ENCODE results near the gene CACNA1C.

The CACNA1C gene

DNA sequence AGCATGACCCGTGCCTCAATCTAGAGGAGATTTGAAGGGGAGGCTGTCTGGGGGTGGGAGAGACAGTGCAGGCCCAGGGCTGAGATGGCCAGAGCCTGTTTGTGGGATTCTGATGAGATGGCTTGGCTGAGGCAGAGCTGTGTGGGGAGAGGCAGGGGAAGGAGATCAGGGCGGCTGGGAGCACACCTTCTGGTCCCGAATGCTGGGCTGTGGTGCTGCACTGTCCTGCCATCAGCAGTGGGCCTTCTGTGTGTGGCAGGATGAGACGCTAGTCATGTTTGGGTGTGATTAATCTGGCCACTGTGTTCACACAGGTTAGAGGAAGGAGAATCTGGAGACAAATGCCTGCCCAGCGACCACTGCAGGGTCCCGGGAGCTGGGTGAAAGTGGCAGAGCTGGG, 300.9 kb downstream of the CACNA1C start:
- no peak for DNase-seq (ENCODE audit: low read depth in 1 of 2, low spot score in 1 of 2)
- in situ Hi-C loops (cut with HindIII; ENCODE audit: low pct_unique_long_range_greater_than_20kb, low sequenced_read_pairs): no loop called here
- no peak for TF ChIP-seq JUND (IDR thresholded peaks at IDR 0.05; ENCODE audit: low read depth)

DNA sequence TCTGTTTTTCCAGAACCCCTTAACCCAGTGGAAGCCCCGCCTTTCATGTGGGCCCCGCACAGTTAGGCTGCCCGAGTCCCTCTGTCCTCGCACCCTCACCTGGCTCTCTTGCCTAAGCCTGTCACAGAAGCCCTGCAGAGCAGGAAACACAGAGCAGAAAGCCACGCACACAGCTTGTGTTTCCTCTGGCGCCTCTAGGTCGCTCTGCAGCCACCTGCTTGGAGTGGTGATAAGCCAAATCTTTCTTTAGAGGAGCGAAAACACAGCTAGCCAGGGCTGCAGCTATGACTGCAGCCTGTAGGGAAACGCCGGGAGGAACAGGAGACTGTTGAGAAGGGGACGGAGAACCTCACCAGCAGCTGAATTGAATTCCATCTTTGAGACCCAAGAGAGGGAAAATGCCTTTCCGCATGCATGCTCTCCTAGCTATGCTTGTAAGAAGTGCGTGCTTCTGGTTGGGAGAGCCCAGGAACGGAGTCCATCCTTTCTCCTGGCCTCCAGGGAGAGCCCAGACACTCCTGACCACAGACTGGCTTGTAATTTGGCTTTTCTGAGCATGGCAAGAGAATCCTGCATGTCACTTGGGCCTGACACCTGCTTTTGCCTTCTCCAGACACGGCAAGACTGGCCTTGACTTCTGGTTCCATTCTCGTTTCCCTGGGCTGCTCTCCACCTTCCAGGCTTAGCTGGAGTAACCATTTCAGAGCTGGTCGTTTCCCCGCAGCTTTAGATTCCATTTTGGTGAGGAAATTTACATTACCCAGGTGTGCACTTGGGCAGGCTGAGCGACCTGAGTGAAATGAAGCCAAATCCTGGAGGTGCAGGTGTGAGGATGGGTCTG, 301.6 kb downstream of the CACNA1C start:
- in situ Hi-C loops (cut with HindIII; ENCODE audit: low pct_unique_long_range_greater_than_20kb, low sequenced_read_pairs): no loop called here
- TF ChIP-seq JUND (IDR thresholded peaks at IDR 0.05; ENCODE audit: low read depth): no peak
- no peak for DNase-seq (ENCODE audit: low read depth in 1 of 2, low spot score in 1 of 2)

DNA sequence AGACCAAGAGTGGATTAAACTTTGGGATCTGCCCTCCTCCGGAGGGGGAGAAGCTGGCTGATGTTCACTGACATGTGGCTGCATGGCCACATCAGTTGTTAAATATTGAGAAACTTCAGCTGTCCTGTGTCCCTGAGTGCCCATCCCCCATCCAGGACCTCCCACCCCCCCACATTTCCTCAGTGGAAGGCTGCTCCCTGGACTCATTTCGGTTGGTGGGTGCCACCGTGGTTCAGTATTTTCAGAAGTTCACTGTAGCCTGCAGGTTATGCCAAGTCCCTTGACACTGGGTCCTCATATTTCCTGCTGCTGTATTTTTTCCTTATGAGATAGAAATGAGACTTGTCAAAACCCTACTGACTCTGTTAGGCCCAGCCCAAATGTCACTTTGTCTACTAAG, 302.4 kb downstream of the CACNA1C start:
- in situ Hi-C loops (cut with HindIII; ENCODE audit: low pct_unique_long_range_greater_than_20kb, low sequenced_read_pairs): no loop called here
- DNase-seq (ENCODE audit: low read depth in 1 of 2, low spot score in 1 of 2): no peak
- no peak for TF ChIP-seq JUND (IDR thresholded peaks at IDR 0.05; ENCODE audit: low read depth)

DNA sequence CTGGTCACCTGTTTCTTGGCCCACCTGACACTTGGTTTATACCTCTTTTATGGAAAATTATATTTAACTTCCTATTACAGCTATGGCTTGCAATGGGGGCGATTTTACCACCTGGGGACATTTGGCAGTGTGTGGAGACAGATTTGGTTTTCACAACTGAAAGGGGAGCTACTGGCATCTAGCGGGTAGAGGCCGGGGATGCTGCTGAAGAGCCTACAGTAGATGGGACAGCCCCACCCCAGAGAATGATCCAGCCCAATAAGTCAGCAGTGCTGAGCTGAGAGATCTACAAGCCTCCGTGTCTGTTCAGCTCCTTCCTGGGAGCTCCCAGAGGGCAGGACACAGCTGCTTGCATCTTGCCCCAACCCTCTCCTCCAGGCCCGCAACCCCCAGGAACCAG, 302.8 kb downstream of the CACNA1C start:
- in situ Hi-C loops (cut with HindIII; ENCODE audit: low pct_unique_long_range_greater_than_20kb, low sequenced_read_pairs): no loop called here
- no peak for DNase-seq (ENCODE audit: low read depth in 1 of 2, low spot score in 1 of 2)

DNA sequence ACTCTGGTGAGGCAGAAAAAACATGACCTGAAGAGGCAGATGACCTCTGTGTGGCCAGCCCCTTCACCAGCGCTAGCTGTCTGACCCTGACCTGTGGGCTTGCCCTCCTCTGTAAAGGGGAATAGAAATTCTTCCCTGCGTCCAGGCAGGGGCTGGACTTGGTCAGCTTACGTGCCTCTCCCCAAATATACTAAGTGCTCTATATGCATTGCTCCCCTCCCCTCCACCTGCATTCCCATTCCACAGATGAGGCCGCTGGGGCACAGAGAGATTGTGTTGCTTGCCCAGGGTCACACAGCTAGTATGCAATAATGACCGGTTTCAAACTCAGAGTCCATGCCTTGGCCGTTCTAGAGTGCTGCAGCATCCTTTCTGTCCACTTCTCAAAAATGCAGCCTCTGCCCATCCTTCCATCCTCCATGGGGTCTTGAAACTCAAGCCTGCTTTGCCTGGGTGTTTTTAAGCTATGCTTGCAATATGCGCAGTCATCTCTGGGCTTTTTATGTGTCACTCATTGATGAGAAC, 303.9 kb downstream of the CACNA1C start:
- in situ Hi-C loops (cut with HindIII; ENCODE audit: low pct_unique_long_range_greater_than_20kb, low sequenced_read_pairs): no loop called here
- no peak for DNase-seq (ENCODE audit: low read depth in 1 of 2, low spot score in 1 of 2)
- TF ChIP-seq JUND (IDR thresholded peaks at IDR 0.05; ENCODE audit: low read depth): no peak

More for the DNA sequence above, 302.8 kb downstream of the CACNA1C start:
- no peak for TF ChIP-seq JUND (IDR thresholded peaks at IDR 0.05; ENCODE audit: low read depth)

DNA sequence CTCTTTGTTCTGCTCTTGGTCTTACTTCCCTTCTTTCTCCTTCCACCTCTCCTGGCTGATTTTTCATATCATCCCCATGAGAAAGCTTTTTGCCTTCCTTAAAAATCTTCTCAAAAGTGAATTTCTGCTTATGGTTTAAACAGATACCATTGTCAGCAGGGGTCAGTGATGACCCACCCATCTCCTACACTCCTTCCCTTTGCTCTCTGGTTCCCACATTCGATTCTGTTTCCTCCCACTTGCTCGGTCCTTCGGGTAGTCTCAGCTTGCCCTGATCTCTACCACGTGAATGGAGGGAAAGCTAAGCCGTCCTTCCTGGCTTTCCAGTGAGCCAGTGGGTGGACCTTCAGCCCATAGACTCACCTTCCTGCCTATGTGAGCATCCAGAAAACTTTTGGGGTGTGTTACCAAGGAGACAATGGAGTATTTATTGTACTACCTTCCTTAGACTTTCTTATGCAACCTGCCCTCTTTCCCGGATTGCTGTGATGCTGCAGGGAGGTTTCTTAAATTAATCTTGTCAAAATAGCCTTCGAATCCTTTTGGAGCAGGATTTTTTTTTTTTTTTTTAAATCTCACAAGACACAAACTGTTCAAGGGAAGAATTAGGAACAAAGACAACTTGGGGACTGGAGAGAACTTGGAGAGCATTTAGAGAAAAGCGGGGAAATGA, 306.3 kb downstream of the CACNA1C start:
- in situ Hi-C loops (cut with HindIII; ENCODE audit: low pct_unique_long_range_greater_than_20kb, low sequenced_read_pairs): no loop called here
- TF ChIP-seq JUND (IDR thresholded peaks at IDR 0.05; ENCODE audit: low read depth): no peak
- DNase-seq (ENCODE audit: low read depth in 1 of 2, low spot score in 1 of 2): no peak

DNA sequence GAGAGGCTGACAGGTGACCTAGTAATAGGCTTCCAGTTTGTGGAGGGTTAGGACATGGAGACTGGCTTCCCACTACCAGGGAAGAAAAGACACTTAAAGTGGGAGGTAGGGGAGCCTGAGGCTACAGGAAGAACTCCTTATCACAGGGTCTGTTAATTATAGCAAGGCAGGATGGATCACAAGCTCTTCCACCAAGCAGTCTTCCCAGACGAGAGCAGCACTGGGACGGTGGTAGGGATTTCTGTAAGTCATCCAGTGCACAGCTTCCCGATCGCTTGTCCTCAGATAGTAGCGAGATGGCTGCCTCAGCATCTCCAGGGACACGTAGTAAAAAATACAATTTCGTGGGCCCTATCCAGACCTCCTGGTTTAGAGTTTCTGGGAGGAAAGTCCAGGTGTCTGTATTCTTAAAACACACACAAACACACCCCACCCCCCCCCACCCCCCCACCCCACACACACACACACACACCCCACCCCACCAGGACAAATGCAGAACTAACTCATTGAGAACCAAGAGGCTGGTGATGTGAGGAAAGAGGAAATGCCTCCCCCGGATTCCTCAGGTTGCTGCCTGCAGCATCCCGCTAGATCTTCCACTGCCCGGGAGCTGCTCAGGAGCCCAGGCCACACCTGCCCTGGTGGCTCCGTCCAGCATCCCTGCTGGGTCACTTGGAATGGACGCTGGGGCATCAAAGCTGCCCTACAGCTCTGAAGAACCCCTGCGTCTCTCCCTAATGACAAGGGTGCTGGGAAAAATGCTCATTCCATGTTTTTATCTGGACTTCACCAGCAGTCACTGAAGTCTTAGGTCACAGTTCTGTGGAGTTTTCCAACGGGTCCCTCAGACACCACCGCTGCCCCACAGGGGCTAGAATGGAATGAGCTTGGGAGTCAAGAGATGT, 307.2 kb downstream of the CACNA1C start:
- in situ Hi-C loops (cut with HindIII; ENCODE audit: low pct_unique_long_range_greater_than_20kb, low sequenced_read_pairs): no loop called here
- DNase-seq (ENCODE audit: low read depth in 1 of 2, low spot score in 1 of 2): no peak
- TF ChIP-seq JUND (IDR thresholded peaks at IDR 0.05; ENCODE audit: low read depth): no peak

DNA sequence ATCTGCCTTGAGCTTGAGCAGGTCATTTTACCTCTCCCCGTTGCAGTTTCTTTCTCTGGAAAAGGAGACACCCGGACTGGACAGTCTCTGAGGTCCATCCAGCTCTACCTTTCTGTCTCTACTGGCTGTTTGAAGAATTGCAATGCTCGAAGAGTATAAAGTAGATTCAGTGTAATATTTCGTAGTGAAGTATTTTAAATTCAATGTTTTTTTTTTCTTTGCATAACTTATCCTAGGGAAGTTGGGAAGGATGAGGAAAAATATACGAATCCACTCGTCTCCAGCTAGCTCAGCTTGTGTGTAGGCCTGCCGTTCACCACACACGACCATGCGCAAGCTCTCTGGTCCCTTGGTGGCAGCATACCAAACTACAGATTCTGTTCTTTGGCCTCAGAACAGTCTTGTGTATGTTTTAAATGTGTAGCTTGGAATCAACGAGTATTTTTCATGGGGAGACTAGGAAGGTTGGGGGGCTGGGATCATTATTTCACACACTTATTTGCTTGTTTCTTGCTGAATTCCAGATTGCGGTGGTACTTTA, 307.9 kb downstream of the CACNA1C start:
- in situ Hi-C loops (cut with HindIII; ENCODE audit: low pct_unique_long_range_greater_than_20kb, low sequenced_read_pairs): no loop called here
- no peak for TF ChIP-seq JUND (IDR thresholded peaks at IDR 0.05; ENCODE audit: low read depth)
- DNase-seq (ENCODE audit: low read depth in 1 of 2, low spot score in 1 of 2): peak in 1 of 2 experiments; percentile 38

DNA sequence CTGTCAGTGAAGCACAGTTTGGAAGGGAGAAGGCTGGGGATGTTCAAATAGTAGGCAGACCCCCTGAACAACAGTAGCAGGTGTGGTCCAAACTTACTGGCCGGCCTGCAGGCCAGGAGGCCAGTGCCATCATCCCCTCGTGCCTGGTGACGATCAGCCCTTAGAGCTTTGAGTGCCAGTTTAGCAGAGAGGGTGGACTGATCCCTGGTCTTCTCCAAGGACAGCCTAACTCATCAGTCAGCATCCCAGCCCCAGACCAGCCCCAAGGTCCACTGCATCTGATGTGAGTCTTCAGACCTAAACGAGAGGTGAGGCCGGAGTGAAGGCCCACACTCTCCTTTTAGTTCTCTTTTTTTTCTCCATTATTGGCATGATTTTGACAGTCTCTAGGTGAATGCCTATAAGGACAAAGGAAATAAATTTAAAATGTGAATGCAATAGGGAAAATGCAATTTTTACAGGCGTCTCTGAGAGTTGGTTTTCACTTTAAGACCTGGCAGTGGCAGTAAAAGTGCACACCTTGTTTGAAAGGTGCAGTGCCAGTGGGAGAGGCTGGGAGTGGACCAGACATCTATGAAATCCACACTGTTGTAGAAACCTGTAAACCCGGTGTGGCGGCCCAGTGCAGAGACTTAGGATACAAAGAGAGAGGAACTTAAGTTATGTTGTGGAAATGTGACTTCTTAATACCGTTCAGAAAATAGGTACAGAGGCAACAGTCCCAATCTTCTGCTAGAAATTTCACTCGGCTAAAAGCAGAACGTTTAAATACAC, 311.2 kb downstream of the CACNA1C start:
- in situ Hi-C loops (cut with HindIII; ENCODE audit: low pct_unique_long_range_greater_than_20kb, low sequenced_read_pairs): no loop called here
- peak in 1 of 2 experiments; percentile 21 for DNase-seq (ENCODE audit: low read depth in 1 of 2, low spot score in 1 of 2)
- no peak for TF ChIP-seq JUND (IDR thresholded peaks at IDR 0.05; ENCODE audit: low read depth)

DNA sequence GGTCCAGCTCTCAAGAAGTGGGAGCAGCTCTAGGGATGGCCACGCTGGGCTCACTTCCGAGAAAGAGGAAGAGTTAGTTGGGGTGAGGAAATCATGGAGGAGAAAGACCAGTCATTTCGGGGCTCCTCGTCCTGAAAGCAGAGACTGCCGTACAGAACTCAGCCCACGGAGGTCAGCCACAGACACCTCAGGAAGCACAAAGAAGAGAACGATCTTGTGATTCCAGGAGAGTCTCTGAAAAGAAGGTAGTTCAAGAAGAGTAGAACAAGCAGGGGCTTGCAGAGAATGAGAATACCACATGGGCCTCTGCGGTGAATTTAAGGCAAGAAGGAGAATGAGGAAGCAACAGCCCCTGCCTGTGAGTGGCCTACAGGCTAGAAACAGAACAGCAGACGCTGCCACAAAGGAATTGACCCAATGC, 311.9 kb downstream of the CACNA1C start:
- in situ Hi-C loops (cut with HindIII; ENCODE audit: low pct_unique_long_range_greater_than_20kb, low sequenced_read_pairs): no loop called here
- no peak for TF ChIP-seq JUND (IDR thresholded peaks at IDR 0.05; ENCODE audit: low read depth)
- DNase-seq (ENCODE audit: low read depth in 1 of 2, low spot score in 1 of 2): peak in 1 of 2 experiments; percentile 20

DNA sequence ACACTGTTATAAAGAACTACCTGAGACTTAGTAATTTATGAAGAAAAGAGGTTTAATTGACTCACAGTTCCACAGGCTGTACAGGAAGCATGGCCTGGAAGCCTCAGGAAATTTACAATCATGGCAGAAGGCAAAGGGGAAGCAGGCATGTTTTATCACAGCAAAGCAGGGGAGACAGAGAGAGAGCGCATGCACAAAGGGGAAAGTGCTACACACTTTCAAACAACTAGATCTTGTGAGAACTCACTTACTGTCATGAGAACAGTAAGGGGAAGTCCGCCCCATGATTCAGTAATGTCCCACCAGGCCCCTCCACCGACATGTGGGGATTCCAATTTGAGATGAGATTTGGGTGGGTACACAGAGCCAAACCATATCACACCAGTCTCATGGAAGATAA, 313.9 kb downstream of the CACNA1C start:
- no peak for TF ChIP-seq JUND (IDR thresholded peaks at IDR 0.05; ENCODE audit: low read depth)
- no peak for DNase-seq (ENCODE audit: low read depth in 1 of 2, low spot score in 1 of 2)
- in situ Hi-C loops (cut with HindIII; ENCODE audit: low pct_unique_long_range_greater_than_20kb, low sequenced_read_pairs): no loop called here
